B cell (primary cell): ENCODE data around the gene RAD51B. TPM values are rescaled to one million over a fixed set of nuclear protein-coding genes. Genes with fewer than 3 reads are reported as not detected.

ENCODE experiments used
- ATAC-seq: fragments of 200-7000 bp; cut with Tn5 transposase; one replicate; pipeline ENCODE4 v1.10.0; 2021; ENCODE audit warnings: low read depth, mild to moderate bottlenecking, moderate number of reproducible peaks, moderate library complexity
- CTCF ChIA-PET: fragments of 350-600 bp; sonication (Branson Sonifier 250); formaldehyde crosslinking; loops from one replicate; lab custom pipeline; 2021; ENCODE audit warnings: antibody characterized with exemption, inconsistent platforms; lab: Charles Lee
- POLR2A ChIA-PET: fragments of 350-600 bp; sonication (Branson Sonifier 250); formaldehyde crosslinking; loops from one replicate; lab custom pipeline; 2021; ENCODE audit warnings: antibody characterized with exemption; lab: Charles Lee
- DNase-seq: peaks from one replicate; pipeline ENCODE4 v3.0.0; 2013
- H2AFZ ChIP-seq: 2 replicates; pipeline ENCODE4 v1.6.1; 2012; ENCODE audit warnings: mild to moderate bottlenecking, low read depth, low read length; ENCODE audit not compliant: insufficient read depth, poor library complexity, severe bottlenecking
- H3K27ac ChIP-seq, 2 donors: 1 replicate in 1 of 2; 2 replicates in 1 of 2; pipeline ENCODE4 v1.5.1; 2012 to 2013; ENCODE audit warnings: low read length in 2 of 2, mild to moderate bottlenecking in 2 of 2, moderate library complexity in 1 of 2
- H3K27me3 ChIP-seq, 4 experiments: fragments of 200-600 bp in 1 of 4; sonication (generic) in 1 of 4; replicated peaks in 1 of 4; 1 replicate in 2 of 4; 2 replicates in 2 of 4; pipeline versions ENCODE4 v1.6.1 to v1.7.0; 2013 to 2016; ENCODE audit warnings: low read length in 3 of 4, mild to moderate bottlenecking in 2 of 4, mixed read lengths in 1 of 4, moderate library complexity in 1 of 4; ENCODE audit not compliant: insufficient read depth in 4 of 4, control insufficient read depth in 3 of 4; ENCODE audit errors: control extremely low read depth in 1 of 4
- H3K36me3 ChIP-seq, 2 experiments: replicated peaks in 1 of 2; 1 replicate in 1 of 2; 2 replicates in 1 of 2; pipeline versions ENCODE4 v1.6.1 to v1.7.1; 2013; ENCODE audit warnings: low read length in 1 of 2; ENCODE audit not compliant: insufficient read depth in 2 of 2, control insufficient read depth in 1 of 2; ENCODE audit errors: control extremely low read depth in 1 of 2, extremely low read depth in 1 of 2
- H3K4me1 ChIP-seq, 2 donors: fragments of 200-600 bp in 1 of 2; sonication (generic) in 1 of 2; 1 replicate in 1 of 2; 2 replicates in 1 of 2; pipeline versions ENCODE4 v1.5.1 to v1.6.1; 2013 to 2017; ENCODE audit warnings: low read length in 2 of 2; ENCODE audit not compliant: control insufficient read depth in 2 of 2, insufficient read depth in 2 of 2
- H3K4me2 ChIP-seq: replicated peaks from 2 replicates; pipeline ENCODE3; 2012; ENCODE audit warnings: mild to moderate bottlenecking, low read depth, low read length; ENCODE audit not compliant: poor library complexity, severe bottlenecking
- H3K4me3 ChIP-seq, 5 experiments: fragments of 200-600 bp in 1 of 5; sonication (generic) in 1 of 5; 1 replicate in 3 of 5; 2 replicates in 2 of 5; pipeline versions ENCODE4 v1.5.1 to v1.7.0; 2011 to 2016; ENCODE audit warnings: low read length in 4 of 5, mild to moderate bottlenecking in 4 of 5, low read depth in 2 of 5, control low read depth in 1 of 5, moderate library complexity in 1 of 5; ENCODE audit not compliant: insufficient read depth in 1 of 5; ENCODE audit errors: control extremely low read depth in 1 of 5, extremely low read depth in 1 of 5
- H3K79me2 ChIP-seq: fragments of 200-600 bp; sonication (generic); one replicate; pipeline ENCODE4 v1.6.0; 2016; ENCODE audit warnings: low read length; ENCODE audit not compliant: control insufficient read depth, insufficient read depth
- H3K9ac ChIP-seq: fragments of 200-600 bp; sonication (generic); 2 replicates; pipeline ENCODE4 v1.6.1; 2017; ENCODE audit warnings: mild to moderate bottlenecking, low read length, moderate library complexity
- H3K9me3 ChIP-seq, 3 donors: one replicate each; pipeline versions ENCODE4 v1.6.1 to v1.7.1; 2013; ENCODE audit warnings: low read length in 2 of 3; ENCODE audit not compliant: control insufficient read depth in 2 of 3, insufficient read depth in 1 of 3; ENCODE audit errors: control extremely low read depth in 1 of 3
- H4K20me1 ChIP-seq: 2 replicates; pipeline ENCODE4 v1.6.0; 2012; ENCODE audit warnings: mild to moderate bottlenecking, low read length; ENCODE audit not compliant: insufficient read depth, control insufficient read depth, poor library complexity, severe bottlenecking
- H3K27ac Mint-ChIP-seq: one replicate; pipeline ENCODE4 v1.8.0; 2021; ENCODE audit warnings: mixed read lengths
- H3K27me3 Mint-ChIP-seq: one replicate; pipeline ENCODE4 v1.8.0; 2021; ENCODE audit warnings: mixed read lengths
- H3K4me1 Mint-ChIP-seq: one replicate; pipeline ENCODE4 v1.8.0; 2021; ENCODE audit warnings: mixed read lengths
- H3K4me3 Mint-ChIP-seq: one replicate; pipeline ENCODE4 v1.8.0; 2021; ENCODE audit warnings: mixed read lengths
- H3K9me3 Mint-ChIP-seq: one replicate; pipeline ENCODE4 v1.8.0; 2022; ENCODE audit warnings: mixed read lengths; ENCODE audit not compliant: insufficient read depth
- CTCF ChIP-seq: fragments of 200-600 bp; IDR thresholded peaks from one replicate; pipeline ENCODE4 v1.8.0; 2022; ENCODE audit warnings: antibody characterized with exemption, mild to moderate bottlenecking
- EZH2 ChIP-seq: IDR thresholded peaks from 2 replicates; pipeline ENCODE4 v1.6.1; 2012; ENCODE audit warnings: borderline replicate concordance, low read depth, mild to moderate bottlenecking, moderate library complexity, low read length; ENCODE audit not compliant: insufficient read depth, poor library complexity, severe bottlenecking
- WGBS: methylation state at CpG from one replicate; pipeline ENCODE4 v1.1.5; 2013; ENCODE audit warnings: missing lambda C conversion rate; ENCODE audit not compliant: insufficient coverage; 5-methylcytosine and 5-hydroxymethylcytosine counted together
- intact Hi-C: fragments of 100-400 bp; cut with micrococcal nuclease; formaldehyde crosslinking; loops from one replicate; pipeline ENCODE4 v1.10.0; 2022
- polyA plus RNA-seq: library from polyadenylated mRNA; depleted of rRNA; stranded (reverse); fragments of >200 nt; gene quantifications from 2 replicates; pipeline ENCODE4 v1.2.3, GENCODE V29; 2012
- total RNA-seq, 2 donors: library from RNA; stranded (reverse); fragments of 120-200 nt in 1 of 2; gene quantifications; 1 replicate in 1 of 2; 2 replicates in 1 of 2; pipeline versions ENCODE4 v1.2.3 to v1.2.4, GENCODE V29; 2013 to 2022

The RAD51B gene
- total and polyA plus RNA-seq, 2 donors (not counting 1 experiment from before 2014, with no cell fraction given), result 6.5 to 60.6 TPM

DNA sequence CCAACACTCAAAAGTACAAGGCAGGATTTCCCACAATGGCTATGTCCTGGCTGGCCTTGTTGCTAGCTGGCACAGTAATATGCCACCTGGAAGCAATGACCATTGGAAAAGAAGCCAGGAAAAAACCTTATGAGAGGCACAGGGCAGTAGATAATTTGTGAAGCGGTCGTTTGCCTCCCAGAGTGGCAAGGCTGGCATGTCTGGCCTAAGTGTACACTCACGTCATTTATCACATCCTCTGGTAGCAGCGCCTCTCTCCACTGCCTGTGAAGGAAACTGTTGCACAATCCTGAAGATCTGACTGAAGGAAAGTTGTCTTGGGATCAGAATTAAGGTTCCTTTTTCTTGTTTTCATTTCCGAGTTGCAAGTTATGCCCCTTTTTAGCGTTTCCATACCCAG is 564.8 kb downstream of the RAD51B start:
- CTCF ChIA-PET, result no interaction called here
- peaks cover 9 to 16% of the 10 kb centered on the region in 2 donors for H3K4me1 ChIP-seq
- no peak overlapping the region for H3K4me3 ChIP-seq
- 60% methylated on average over 2 of the region's 6 CpGs for WGBS
- Mint-ChIP-seq H3K27me3 (no peaks in the 10 kb centered on the region), H3K4me3 (no peak overlapping the region), H3K27ac (no peak overlapping the region), H3K9me3 (no peaks in the 10 kb centered on the region), H3K4me1 (peaks cover 30% of the 10 kb centered on the region)
- H3K9me3 ChIP-seq, result no peaks in the 10 kb centered on the region
- intact Hi-C loops, result no loop called here
- no peaks in the 10 kb centered on the region for H4K20me1 ChIP-seq
- H3K27ac ChIP-seq, result no peak overlapping the region
- TF ChIP-seq CTCF (no peak), EZH2 (no peak)
- no peak overlapping the region for H3K4me2 ChIP-seq
- no peak overlapping the region for H3K9ac ChIP-seq
- H3K36me3 ChIP-seq, result no peaks in the 10 kb centered on the region
- POLR2A ChIA-PET, result no interaction called here
- no peaks in the 10 kb centered on the region for H3K79me2 ChIP-seq
- DNase-seq (no peak), ATAC-seq (no peak)
- no peaks in the 10 kb centered on the region for H3K27me3 ChIP-seq
- no peak overlapping the region for H2AFZ ChIP-seq

GRCh38 chr14:68384881-68385280 is 565.3 kb downstream of the RAD51B start:
- Histone ChIP-seq H3K9ac (no peak overlapping the region), H3K4me1 (peaks cover 9 to 16% of the 10 kb centered on the region in 2 donors), H3K79me2 (no peaks in the 10 kb centered on the region), H3K27ac (no peak overlapping the region), H3K27me3 (no peaks in the 10 kb centered on the region), H4K20me1 (no peaks in the 10 kb centered on the region), H3K4me2 (no peak overlapping the region), H3K36me3 (no peaks in the 10 kb centered on the region), H2AFZ (no peak overlapping the region), H3K4me3 (no peak overlapping the region), H3K9me3 (no peaks in the 10 kb centered on the region)
- intact Hi-C loops, result no loop called here
- no peak for DNase-seq
- H3K27ac Mint-ChIP-seq, result no peak overlapping the region
- TF ChIP-seq CTCF (no peak), EZH2 (no peak)
- WGBS, result 97% methylated on average over 9 of the region's 9 CpGs
- H3K27me3 Mint-ChIP-seq, result no peaks in the 10 kb centered on the region
- H3K4me3 Mint-ChIP-seq, result no peak overlapping the region
- ChIA-PET CTCF (interaction anchor here (1.3 kb wide), 1 partner anchor 10 kb away, joined by 3 read pairs; no protein-coding TSS in a partner anchor), POLR2A (no interaction called here)
- ATAC-seq, result no peak
- peaks cover 29% of the 10 kb centered on the region for H3K4me1 Mint-ChIP-seq
- H3K9me3 Mint-ChIP-seq, result no peaks in the 10 kb centered on the region
